Thoracic aorta (tissue), 2 donors: ENCODE measurements around the gene MACROH2A1. TPM values are rescaled to one million over a fixed set of nuclear protein-coding genes. Genes with fewer than 3 reads are reported as not detected.

ENCODE experiments used
- ATAC-seq: fragments of 150-250 bp; one replicate; pipeline ENCODE4 v1.8.0; 2017; ENCODE audit warnings: low read depth; ENCODE audit not compliant: insufficient number of reproducible peaks, low FRiP score
- DNase-seq: peaks from one replicate; pipeline ENCODE4 v3.0.0-alpha.2; 2020; ENCODE audit warnings: low spot score
- H3K27ac ChIP-seq, 2 donors: fragments of 200-600 bp; sonication (generic); 1 replicate in 1 of 2; 2 replicates in 1 of 2; pipeline ENCODE4 v1.5.1; 2016; ENCODE audit warnings: mild to moderate bottlenecking in 2 of 2, moderate library complexity in 2 of 2
- H3K27me3 ChIP-seq: fragments of 200-600 bp; sonication (generic); replicated peaks from 2 replicates; pipeline ENCODE4 v1.6.0; 2016; ENCODE audit warnings: mild to moderate bottlenecking; ENCODE audit not compliant: insufficient read depth
- H3K36me3 ChIP-seq: fragments of 200-600 bp; sonication (generic); one replicate; pipeline ENCODE4 v1.5.1; 2016
- H3K4me1 ChIP-seq, 2 donors: fragments of 200-600 bp; sonication (generic); 1 replicate in 1 of 2; 2 replicates in 1 of 2; pipeline versions ENCODE4 v1.5.1 to v1.6.0; 2016; ENCODE audit warnings: low read depth in 2 of 2, mild to moderate bottlenecking in 1 of 2; ENCODE audit not compliant: control insufficient read depth in 1 of 2
- H3K4me3 ChIP-seq: fragments of 200-600 bp; sonication (generic); 2 replicates; pipeline ENCODE4 v1.5.1; 2016; ENCODE audit warnings: mild to moderate bottlenecking
- H3K9me3 ChIP-seq: fragments of 200-600 bp; sonication (generic); 2 replicates; pipeline ENCODE4 v1.5.1; 2016
- total RNA-seq, 2 donors: library from RNA; depleted of rRNA; stranded (reverse); fragments of >200 nt; gene quantifications; one replicate each; pipeline versions ENCODE4 v1.1.0 to v1.2.3, GENCODE V29; 2016
- TF ChIP-seq, protein P1 (sequence below): fragments of 200-600 bp; sonication (generic); IDR thresholded peaks from one replicate; pipeline ENCODE4 v1.5.1; 2019; ENCODE audit warnings: antibody characterized with exemption

Gene MACROH2A1
- total RNA-seq, 2 donors from 2014 or later: 153 to 192 TPM

DNA sequence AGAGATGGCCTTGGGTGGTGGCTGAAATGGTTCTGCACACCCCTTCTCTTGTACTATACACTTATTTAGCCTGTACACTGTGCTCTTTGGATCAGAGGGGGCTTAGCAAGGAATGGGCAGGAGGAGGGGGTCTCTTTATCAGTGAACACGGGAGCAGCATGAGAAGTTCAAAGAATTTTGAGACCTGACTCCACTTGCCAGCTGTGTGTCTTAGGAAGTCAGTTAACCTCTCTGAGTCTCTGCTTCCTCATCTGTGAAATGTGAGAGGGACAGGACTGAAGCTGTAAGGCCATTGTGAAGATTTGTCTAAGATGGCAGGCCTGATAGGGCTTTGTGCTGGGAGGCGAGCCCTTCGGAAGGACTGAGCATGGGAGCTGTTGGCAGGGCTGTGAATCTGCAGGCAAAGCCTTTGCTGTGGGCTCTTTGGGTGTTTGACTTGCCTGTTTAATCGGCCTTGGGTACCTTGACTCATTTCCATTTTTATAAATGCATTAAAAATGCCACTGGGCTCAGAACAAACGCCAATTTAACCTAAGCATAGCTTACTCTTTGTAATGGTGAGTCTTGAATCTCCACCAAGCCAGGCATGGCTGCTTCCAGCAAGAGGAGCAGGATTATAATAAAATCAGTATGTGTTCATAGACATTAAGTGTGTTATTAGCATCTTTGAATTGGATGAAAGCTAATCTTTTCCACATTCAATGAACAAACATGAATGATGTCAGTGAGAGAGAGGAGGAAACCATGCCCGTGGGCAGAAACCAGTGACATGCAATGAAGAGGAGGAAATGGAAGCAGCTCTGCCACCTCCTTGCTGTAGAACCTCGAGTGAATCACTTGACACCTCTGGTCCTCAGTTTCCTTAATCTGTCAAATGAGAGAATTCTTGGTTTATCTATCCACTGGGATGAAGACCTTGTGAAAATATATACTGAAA is 89.4 kb downstream of the MACROH2A1 start:
- H3K9me3 ChIP-seq: no peaks in the 10 kb centered on the region
- no peak for ATAC-seq
- TF ChIP-seq, protein P1, sequence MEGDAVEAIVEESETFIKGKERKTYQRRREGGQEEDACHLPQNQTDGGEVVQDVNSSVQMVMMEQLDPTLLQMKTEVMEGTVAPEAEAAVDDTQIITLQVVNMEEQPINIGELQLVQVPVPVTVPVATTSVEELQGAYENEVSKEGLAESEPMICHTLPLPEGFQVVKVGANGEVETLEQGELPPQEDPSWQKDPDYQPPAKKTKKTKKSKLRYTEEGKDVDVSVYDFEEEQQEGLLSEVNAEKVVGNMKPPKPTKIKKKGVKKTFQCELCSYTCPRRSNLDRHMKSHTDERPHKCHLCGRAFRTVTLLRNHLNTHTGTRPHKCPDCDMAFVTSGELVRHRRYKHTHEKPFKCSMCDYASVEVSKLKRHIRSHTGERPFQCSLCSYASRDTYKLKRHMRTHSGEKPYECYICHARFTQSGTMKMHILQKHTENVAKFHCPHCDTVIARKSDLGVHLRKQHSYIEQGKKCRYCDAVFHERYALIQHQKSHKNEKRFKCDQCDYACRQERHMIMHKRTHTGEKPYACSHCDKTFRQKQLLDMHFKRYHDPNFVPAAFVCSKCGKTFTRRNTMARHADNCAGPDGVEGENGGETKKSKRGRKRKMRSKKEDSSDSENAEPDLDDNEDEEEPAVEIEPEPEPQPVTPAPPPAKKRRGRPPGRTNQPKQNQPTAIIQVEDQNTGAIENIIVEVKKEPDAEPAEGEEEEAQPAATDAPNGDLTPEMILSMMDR: no peak
- H3K4me3 ChIP-seq: no peak overlapping the region
- no peaks in the 10 kb centered on the region for H3K4me1 ChIP-seq
- no peaks in the 10 kb centered on the region for H3K27me3 ChIP-seq
- no peaks in the 10 kb centered on the region for H3K36me3 ChIP-seq
- DNase-seq: no peak
- no peak overlapping the region for H3K27ac ChIP-seq

DNA sequence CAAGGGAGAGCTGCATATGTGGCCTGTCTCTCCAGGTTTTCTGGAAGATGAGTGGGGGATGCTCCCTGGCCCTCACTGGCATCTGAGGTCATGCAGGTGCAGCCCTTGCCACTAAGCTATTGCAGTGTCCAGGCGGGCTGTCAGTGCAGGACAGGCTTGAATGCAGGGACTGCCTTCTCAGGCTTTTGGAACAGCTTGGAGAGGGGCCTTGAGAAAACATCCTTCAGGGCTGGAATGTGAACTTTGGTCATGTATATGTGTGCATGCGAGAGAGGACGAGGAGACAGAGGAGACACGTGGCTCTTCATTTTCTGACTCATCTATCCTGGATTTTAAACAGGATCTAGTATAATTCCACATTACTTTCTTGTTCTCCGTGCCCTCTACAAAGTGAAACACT is 90.3 kb downstream of the MACROH2A1 start:
- H3K27me3 ChIP-seq: no peaks in the 10 kb centered on the region
- TF ChIP-seq, protein P1: no peak
- DNase-seq: no peak
- H3K9me3 ChIP-seq: no peaks in the 10 kb centered on the region
- no peaks in the 10 kb centered on the region for H3K36me3 ChIP-seq
- H3K4me1 ChIP-seq: no peaks in the 10 kb centered on the region
- no peak overlapping the region for H3K27ac ChIP-seq
- no peak overlapping the region for H3K4me3 ChIP-seq
- ATAC-seq: no peak

DNA sequence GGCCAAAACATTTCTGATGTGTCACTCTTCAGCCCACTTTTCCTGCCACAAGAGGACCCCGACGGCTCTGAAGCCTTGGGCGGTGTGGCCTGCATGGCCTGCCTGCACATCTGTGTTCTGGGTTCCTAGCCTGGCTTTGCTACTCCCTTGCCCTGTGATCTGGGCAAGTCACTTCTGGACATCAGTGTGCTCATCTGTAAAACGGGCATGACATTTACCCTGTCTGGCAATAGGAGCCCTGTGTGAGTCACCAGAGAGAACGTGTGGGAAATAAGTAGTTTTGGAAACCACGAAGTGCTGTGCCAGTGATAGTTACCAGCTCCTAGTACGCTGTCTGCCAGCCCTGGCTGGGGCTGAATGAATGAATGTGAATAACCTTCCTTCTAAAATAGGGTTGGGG is 90.8 kb downstream of the MACROH2A1 start:
- Histone ChIP-seq H3K4me1 (no peaks in the 10 kb centered on the region), H3K9me3 (no peaks in the 10 kb centered on the region), H3K36me3 (no peaks in the 10 kb centered on the region), H3K27ac (no peak overlapping the region), H3K4me3 (no peak overlapping the region), H3K27me3 (no peaks in the 10 kb centered on the region)
- ATAC-seq (no peak), DNase-seq (no peak)
- TF ChIP-seq, protein P1: no peak

DNA sequence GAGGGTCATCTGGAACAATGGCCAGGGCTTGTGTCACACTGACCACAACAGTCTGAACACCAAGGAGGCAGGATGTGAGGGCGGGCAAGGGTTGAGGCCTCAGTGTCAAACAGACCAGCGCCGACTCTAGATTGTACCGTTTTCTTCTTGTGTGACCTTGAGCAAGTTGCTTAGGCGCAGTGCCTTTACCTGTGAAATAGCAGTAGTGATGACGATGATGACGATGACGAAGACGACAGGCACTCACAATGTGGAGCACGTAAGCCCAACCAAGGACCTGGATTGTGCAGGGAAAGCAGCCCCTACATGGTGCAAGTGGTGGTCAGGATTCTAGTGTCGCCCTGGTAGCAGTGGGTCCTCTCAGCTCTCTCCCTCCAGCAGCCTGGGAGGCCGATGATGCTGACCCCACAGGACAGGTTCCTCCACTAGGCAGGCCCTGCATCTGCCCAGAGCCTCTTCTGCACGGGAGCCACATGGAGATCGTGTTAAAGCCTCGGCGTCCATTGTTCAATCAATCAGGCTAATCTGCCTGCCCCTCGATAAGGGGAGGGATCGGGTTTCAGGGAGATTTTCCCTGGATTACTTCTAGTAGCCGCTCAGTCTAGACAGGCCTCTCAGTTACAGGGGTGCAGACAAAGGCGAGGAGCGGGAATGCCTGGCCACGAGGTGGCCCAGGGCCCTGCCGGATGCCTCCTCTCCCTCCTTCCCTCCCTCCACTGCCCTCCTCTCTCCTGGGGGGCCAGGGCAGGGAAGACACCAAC is 91.7 kb downstream of the MACROH2A1 start:
- Histone ChIP-seq H3K27me3 (no peaks in the 10 kb centered on the region), H3K4me1 (no peaks in the 10 kb centered on the region), H3K4me3 (no peak overlapping the region), H3K9me3 (no peaks in the 10 kb centered on the region), H3K27ac (no peak overlapping the region), H3K36me3 (no peaks in the 10 kb centered on the region)
- ATAC-seq (no peak), DNase-seq (no peak)
- TF ChIP-seq, protein P1: no peak

DNA sequence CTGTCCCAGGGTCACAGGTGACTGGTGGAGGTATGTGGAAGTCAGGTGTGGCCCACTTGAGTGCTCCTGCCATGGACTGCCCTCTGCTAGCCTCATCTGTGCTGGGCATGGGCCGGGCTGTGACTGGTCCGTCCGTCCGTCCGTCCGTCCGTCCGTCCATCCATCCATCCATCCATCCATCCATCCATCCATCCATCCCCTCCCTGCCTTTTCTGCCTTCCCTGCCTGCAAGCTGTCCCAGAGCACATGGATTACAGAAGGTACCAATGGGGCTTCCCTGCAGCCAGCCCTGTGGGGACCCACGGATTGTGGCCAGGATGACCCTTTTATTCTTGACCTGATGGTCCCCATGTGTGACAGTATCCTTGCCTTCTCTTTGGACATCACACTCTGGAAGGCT is 92.5 kb downstream of the MACROH2A1 start:
- Histone ChIP-seq H3K9me3 (no peaks in the 10 kb centered on the region), H3K4me1 (no peaks in the 10 kb centered on the region), H3K27me3 (no peaks in the 10 kb centered on the region), H3K36me3 (no peaks in the 10 kb centered on the region), H3K4me3 (no peak overlapping the region), H3K27ac (no peak overlapping the region)
- TF ChIP-seq, protein P1: no peak
- DNase-seq (no peak), ATAC-seq (no peak)
